ENCODE results near the gene NXPH3. TPM values are rescaled to one million over a fixed set of nuclear protein-coding genes. Genes with fewer than 3 reads are reported as not detected.

NXPH3 gene
- total RNA-seq, 1 experiment from 2014 or later, result not detected

DNA sequence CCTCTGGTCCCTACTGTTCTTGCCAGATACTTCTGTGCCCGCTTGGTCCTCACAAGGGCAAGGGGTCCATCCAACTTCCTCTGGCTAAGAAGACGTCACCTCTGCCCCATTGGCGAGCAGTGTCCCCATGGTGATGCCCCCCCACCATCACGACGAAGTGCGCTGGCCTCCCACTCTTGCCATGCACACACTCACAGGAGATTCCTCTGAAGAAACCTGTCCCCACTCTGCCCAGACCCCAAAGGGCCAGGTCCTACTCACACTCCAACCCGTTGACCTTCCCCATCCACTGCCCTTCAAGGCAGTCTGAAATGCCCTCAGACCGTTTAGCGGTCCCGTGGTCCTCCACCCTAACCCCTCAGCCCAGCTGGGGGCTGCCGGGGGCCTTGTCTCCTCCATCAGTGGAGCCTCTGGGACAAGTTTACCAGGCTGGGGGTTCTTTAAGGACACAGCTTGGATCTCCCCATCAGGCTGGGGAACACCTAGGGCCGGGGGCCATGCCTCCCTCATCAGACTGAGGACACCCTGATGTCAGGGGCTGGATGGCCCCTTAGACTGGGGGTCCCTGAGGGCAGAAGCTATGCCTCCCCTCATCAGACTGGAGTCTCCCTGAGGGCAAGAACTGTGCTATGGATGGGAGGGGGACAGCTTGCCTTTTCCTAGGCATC, 6.5 kb downstream of the NXPH3 start:
- CTCF ChIA-PET, result no interaction called here
- TF ChIP-seq EZH2 (IDR thresholded peaks at IDR 0.05; ENCODE audit: low read depth), result no peak
- TF ChIP-seq, protein P1, sequence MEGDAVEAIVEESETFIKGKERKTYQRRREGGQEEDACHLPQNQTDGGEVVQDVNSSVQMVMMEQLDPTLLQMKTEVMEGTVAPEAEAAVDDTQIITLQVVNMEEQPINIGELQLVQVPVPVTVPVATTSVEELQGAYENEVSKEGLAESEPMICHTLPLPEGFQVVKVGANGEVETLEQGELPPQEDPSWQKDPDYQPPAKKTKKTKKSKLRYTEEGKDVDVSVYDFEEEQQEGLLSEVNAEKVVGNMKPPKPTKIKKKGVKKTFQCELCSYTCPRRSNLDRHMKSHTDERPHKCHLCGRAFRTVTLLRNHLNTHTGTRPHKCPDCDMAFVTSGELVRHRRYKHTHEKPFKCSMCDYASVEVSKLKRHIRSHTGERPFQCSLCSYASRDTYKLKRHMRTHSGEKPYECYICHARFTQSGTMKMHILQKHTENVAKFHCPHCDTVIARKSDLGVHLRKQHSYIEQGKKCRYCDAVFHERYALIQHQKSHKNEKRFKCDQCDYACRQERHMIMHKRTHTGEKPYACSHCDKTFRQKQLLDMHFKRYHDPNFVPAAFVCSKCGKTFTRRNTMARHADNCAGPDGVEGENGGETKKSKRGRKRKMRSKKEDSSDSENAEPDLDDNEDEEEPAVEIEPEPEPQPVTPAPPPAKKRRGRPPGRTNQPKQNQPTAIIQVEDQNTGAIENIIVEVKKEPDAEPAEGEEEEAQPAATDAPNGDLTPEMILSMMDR (conservative IDR thresholded peaks at IDR 0.05), result no peak
- Histone ChIP-seq H4K20me1 (ENCODE audit: insufficient read depth) (no peaks in the 10 kb centered on the region), H3K79me2 (ENCODE audit: low read depth) (no peaks in the 10 kb centered on the region), H3K27ac (no peak overlapping the region), H3F3A (ENCODE audit: insufficient read depth, low read depth) (peaks cover 9% of the 10 kb centered on the region; the same call in 1 of the 2 replicates), H3K4me2 (no peak overlapping the region), H3K36me3 (ENCODE audit: low read depth) (no peaks in the 10 kb centered on the region), H3K27me3 (ENCODE audit: insufficient read depth, low read depth) (peaks cover 19% of the 10 kb centered on the region), H3K9me2 (ENCODE audit: insufficient read depth) (no peaks in the 10 kb centered on the region), H2AFZ (no peak overlapping the region), H3K9me3 (ENCODE audit: insufficient read depth, low read depth) (no peaks in the 10 kb centered on the region), H3K4me1 (replicated peaks; ENCODE audit: insufficient read depth) (peaks cover 7% of the 10 kb centered on the region; the same call in 1 of the 2 replicates), H3K4me3 (no peak overlapping the region)
- POLR2A ChIA-PET (ENCODE audit: unreplicated experiment), result no interaction called here
- no peak for DNase-seq
- intact Hi-C loops (cut with micrococcal nuclease; ENCODE audit: unreplicated experiment), result no loop called here
- BruUV-seq (replicated peaks), result no TSS peak

DNA sequence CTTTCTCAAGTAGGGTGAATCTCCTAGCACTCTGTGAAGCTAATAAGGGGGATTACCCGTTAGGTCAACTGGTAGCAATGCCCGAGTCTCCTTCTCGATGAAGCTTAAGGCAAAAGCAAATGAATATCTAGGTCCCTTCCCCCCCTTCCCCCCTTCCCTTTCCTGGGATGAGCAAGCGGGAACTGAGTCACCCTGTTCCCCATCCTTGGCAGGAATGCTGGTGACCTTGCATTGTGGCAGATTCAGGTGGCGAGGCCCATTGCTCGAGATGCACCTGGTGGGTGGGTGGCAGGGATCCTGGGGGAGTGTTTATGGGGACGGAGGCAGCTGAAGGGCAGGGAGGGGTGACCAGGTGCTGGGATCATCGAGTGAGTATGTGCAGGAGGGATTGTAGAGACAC, 7.1 kb downstream of the NXPH3 start:
- Histone ChIP-seq H3F3A (ENCODE audit: insufficient read depth, low read depth) (peaks cover 9% of the 10 kb centered on the region; the same call in 1 of the 2 replicates), H3K9me2 (ENCODE audit: insufficient read depth) (no peaks in the 10 kb centered on the region), H4K20me1 (ENCODE audit: insufficient read depth) (no peaks in the 10 kb centered on the region), H3K4me3 (no peak overlapping the region), H3K4me1 (replicated peaks; ENCODE audit: insufficient read depth) (peaks cover 7% of the 10 kb centered on the region; the same call in 1 of the 2 replicates), H3K36me3 (ENCODE audit: low read depth) (no peaks in the 10 kb centered on the region), H3K27me3 (ENCODE audit: insufficient read depth, low read depth) (peaks cover 13% of the 10 kb centered on the region), H3K9me3 (ENCODE audit: insufficient read depth, low read depth) (no peaks in the 10 kb centered on the region), H3K27ac (no peak overlapping the region), H3K79me2 (ENCODE audit: low read depth) (no peaks in the 10 kb centered on the region), H3K4me2 (no peak overlapping the region), H2AFZ (no peak overlapping the region)
- intact Hi-C loops (cut with micrococcal nuclease; ENCODE audit: unreplicated experiment), result no loop called here
- ChIA-PET CTCF (no interaction called here), POLR2A (ENCODE audit: unreplicated experiment) (no interaction called here)
- TF ChIP-seq, protein P1 (conservative IDR thresholded peaks at IDR 0.05), result no peak
- no peak for TF ChIP-seq EZH2 (IDR thresholded peaks at IDR 0.05; ENCODE audit: low read depth)
- BruUV-seq (replicated peaks), result no TSS peak
- DNase-seq, result no peak

DNA sequence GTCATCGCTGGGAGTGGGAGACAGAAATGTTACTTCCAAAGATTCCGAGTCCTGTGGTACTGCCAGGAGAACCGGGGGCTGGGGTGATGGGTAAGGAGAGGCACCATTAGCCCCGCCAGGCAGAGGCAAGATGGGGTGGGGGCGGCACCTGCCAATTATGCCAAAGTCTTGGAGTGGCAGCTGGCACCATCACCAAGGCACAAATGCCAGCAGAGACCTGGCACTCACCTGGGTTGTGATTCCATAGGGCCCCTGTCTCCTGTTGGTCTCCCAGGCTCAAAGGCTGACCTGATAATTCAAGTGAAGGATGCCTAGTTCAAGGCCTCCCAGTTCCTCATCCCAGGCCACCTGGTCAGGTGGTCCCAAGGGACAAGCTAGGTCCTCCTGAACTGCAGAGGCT, 7.6 kb downstream of the NXPH3 start:
- BruUV-seq (replicated peaks), result no TSS peak
- TF ChIP-seq, protein P1 (conservative IDR thresholded peaks at IDR 0.05), result no peak
- TF ChIP-seq EZH2 (IDR thresholded peaks at IDR 0.05; ENCODE audit: low read depth), result no peak
- intact Hi-C loops (cut with micrococcal nuclease; ENCODE audit: unreplicated experiment), result no loop called here
- POLR2A ChIA-PET (ENCODE audit: unreplicated experiment), result no interaction called here
- DNase-seq, result no peak
- H3K4me2 ChIP-seq, result no peak overlapping the region
- CTCF ChIA-PET, result no interaction called here
- H3K27me3 ChIP-seq (ENCODE audit: insufficient read depth, low read depth), result peaks cover 9% of the 10 kb centered on the region
- H3K79me2 ChIP-seq (ENCODE audit: low read depth), result no peaks in the 10 kb centered on the region
- no peaks in the 10 kb centered on the region for H3K36me3 ChIP-seq (ENCODE audit: low read depth)
- H2AFZ ChIP-seq, result no peak overlapping the region
- peaks cover 7% of the 10 kb centered on the region; the same call in 1 of the 2 replicates for H3K4me1 ChIP-seq (replicated peaks; ENCODE audit: insufficient read depth)
- no peaks in the 10 kb centered on the region for H4K20me1 ChIP-seq (ENCODE audit: insufficient read depth)
- no peaks in the 10 kb centered on the region for H3K9me2 ChIP-seq (ENCODE audit: insufficient read depth)
- peaks cover 9% of the 10 kb centered on the region; the same call in 1 of the 2 replicates for H3F3A ChIP-seq (ENCODE audit: insufficient read depth, low read depth)
- H3K27ac ChIP-seq, result no peak overlapping the region
- H3K4me3 ChIP-seq, result no peak overlapping the region
- H3K9me3 ChIP-seq (ENCODE audit: insufficient read depth, low read depth), result no peaks in the 10 kb centered on the region
